Middle frontal gyrus (tissue), 1 donor: ENCODE data around the gene TTC12.

Experiments used
- DNase-seq: peaks from one replicate; pipeline ENCODE4 v3.0.0-alpha.2; 2015; ENCODE audit warnings: low spot score; ENCODE audit errors: extremely low spot score

TTC12 gene

GRCh38 chr11:113314389-113315301 is at the start of gene TTC12:
TSS of gene TTC12 (plus strand) at chr11:113314583. CDS start at chr11:113316258, 1,675 bp downstream.
- peak; percentile 77 for DNase-seq

- DNase-seq, result no peak
Observed at GRCh38 chr11:113265362-113265761, 49.0 kb upstream of the TTC12 start.

GRCh38 chr11:113267493-113267892 is 46.9 kb upstream of the TTC12 start:
- peak; percentile 42 for DNase-seq

GRCh38 chr11:113269096-113269495 is 45.3 kb upstream of the TTC12 start:
- no peak for DNase-seq

- no peak for DNase-seq
Observed at GRCh38 chr11:113269636-113270035, 44.7 kb upstream of the TTC12 start.

GRCh38 chr11:113270080-113270479 is 44.3 kb upstream of the TTC12 start:
- no peak for DNase-seq

- no peak for DNase-seq
Observed at GRCh38 chr11:113271551-113272245, 42.7 kb upstream of the TTC12 start.

GRCh38 chr11:113272281-113272680 is 42.1 kb upstream of the TTC12 start:
- DNase-seq, result no peak

GRCh38 chr11:113272927-113273615 is 41.3 kb upstream of the TTC12 start:
- DNase-seq, result no peak

GRCh38 chr11:113273720-113274119 is 40.7 kb upstream of the TTC12 start:
- DNase-seq, result no peak

GRCh38 chr11:113274713-113275582 is 39.4 kb upstream of the TTC12 start:
- no peak for DNase-seq

- DNase-seq, result no peak
Observed at GRCh38 chr11:113275602-113276001, 38.8 kb upstream of the TTC12 start.

GRCh38 chr11:113276466-113276865 is 37.9 kb upstream of the TTC12 start:
- no peak for DNase-seq

- no peak for DNase-seq
Observed at GRCh38 chr11:113277907-113278306, 36.5 kb upstream of the TTC12 start.

GRCh38 chr11:113278481-113278880 is 35.9 kb upstream of the TTC12 start:
- DNase-seq, result no peak

- no peak for DNase-seq
Observed at GRCh38 chr11:113278925-113279324, 35.5 kb upstream of the TTC12 start.

GRCh38 chr11:113279591-113279990 is 34.8 kb upstream of the TTC12 start:
- DNase-seq, result no peak

GRCh38 chr11:113281052-113281725 is 33.2 kb upstream of the TTC12 start:
- DNase-seq, result no peak

GRCh38 chr11:113282898-113283437 is 31.4 kb upstream of the TTC12 start:
- DNase-seq, result no peak

- no peak for DNase-seq
Observed at GRCh38 chr11:113283881-113284280, 30.5 kb upstream of the TTC12 start.
